Adrenal gland (tissue), 12 donors: ENCODE results near the gene TRMT61A. TPM values are rescaled to one million over a fixed set of nuclear protein-coding genes. Genes with fewer than 3 reads are reported as not detected.

ENCODE experiments used
- DNase-seq, 7 donors: peaks; one replicate each; pipeline ENCODE4 v3.0.0-alpha.2; 2019 to 2020
- H3K27ac ChIP-seq, 5 donors: fragments of 200-600 bp; sonication (generic) in 4 of 5; 1 replicate in 3 of 5; 2 replicates in 2 of 5; pipeline versions ENCODE4 v1.5.1 to v1.8.0; 2016 to 2020; ENCODE audit warnings: mild to moderate bottlenecking in 1 of 5
- H3K27me3 ChIP-seq: fragments of 200-600 bp; 2 replicates; pipeline ENCODE4 v1.8.0; 2021
- H3K36me3 ChIP-seq, 2 donors: fragments of 200-600 bp; replicated peaks in 1 of 2; 1 replicate in 1 of 2; 2 replicates in 1 of 2; pipeline versions ENCODE4 v1.5.1 to v1.8.0; 2018 to 2022
- H3K4me1 ChIP-seq, 2 donors: fragments of 200-600 bp; replicated peaks in 1 of 2; 1 replicate in 1 of 2; 2 replicates in 1 of 2; pipeline versions ENCODE4 v1.5.1 to v1.8.0; 2018 to 2021
- H3K4me3 ChIP-seq, 4 donors: fragments of 200-600 bp; sonication (generic) in 3 of 4; one replicate each; pipeline ENCODE4 v1.5.1; 2016 to 2018
- H3K9me3 ChIP-seq, 3 donors: fragments of 200-600 bp; sonication (generic) in 1 of 3; replicated peaks in 1 of 3; 1 replicate in 2 of 3; 2 replicates in 1 of 3; pipeline versions ENCODE4 v1.5.1 to v1.8.0; 2016 to 2021
- CTCF ChIP-seq, 6 experiments: fragments of 450-650 bp in 4 of 6; fragments of 200-600 bp in 2 of 6; sonication (generic) in 1 of 6; IDR thresholded peaks; 1 replicate in 5 of 6; 2 replicates in 1 of 6; pipeline versions ENCODE4 v1.5.1 to v1.8.0; 2016 to 2021; ENCODE audit warnings: antibody characterized with exemption in 6 of 6, mild to moderate bottlenecking in 2 of 6, moderate library complexity in 1 of 6
- POLR2A ChIP-seq, 2 donors: fragments of 450-650 bp; IDR thresholded peaks; one replicate each; pipeline ENCODE4 v1.6.1; 2017; ENCODE audit warnings: antibody characterized with exemption in 2 of 2, mild to moderate bottlenecking in 2 of 2, moderate library complexity in 1 of 2
- WGBS, 4 donors: extraction: QIAGEN DNeasy Blood & Tissue Kit in 2 of 4; methylation state at CpG; one replicate each; pipeline versions ENCODE4 v1.1.5 to v1.1.7; 2013 to 2017; 5-methylcytosine and 5-hydroxymethylcytosine counted together
- intact Hi-C, 2 donors: fragments of 100-400 bp; cut with DNase I; formaldehyde crosslinking; loops; one replicate each; pipeline versions ENCODE4 v1.14.1 to v1.15.0; 2022 to 2023
- polyA plus RNA-seq, 3 donors: library from polyadenylated mRNA; stranded (reverse); fragments of 200-250 nt in 2 of 3; fragments of 350-450 nt in 1 of 3; fragmentation: Illumina TruSeq in 1 of 3; extraction: RNeasy Lipid Tissue Mini Kit (QIAGEN cat#74804) in 1 of 3; gene quantifications; one replicate each; pipeline ENCODE4 v1.2.3, GENCODE V29; 2013 to 2014
- total RNA-seq, 9 donors: library from RNA; depleted of rRNA in 4 of 9; stranded (reverse); fragments of >200 nt in 4 of 9; fragments of 120-200 nt in 1 of 9; fragmentation: NEBNext Ultra II Directional in 1 of 9; extraction: Animal tissue kit (Norgen Biotek cat#: 25700) in 1 of 9; gene quantifications; one replicate each; pipeline versions ENCODE4 v1.1.0 to v1.2.4, GENCODE V29; 2013 to 2023
- donor health status: healthy with polysubstance abuse.
- donor health status: Bipolar disorder and iron deficiency.
- donor health status: DM: yes; HTN: yes; CAD: no.
- donor health status: DM: no; HTN: no; CAD: no.
- donor health status: DM: no; HTN: no; CAD: no.
- donor health status: DM: yes; HTN: yes; CAD: no.

TRMT61A gene
- total and polyA plus RNA-seq, 12 donors: 2.5 to 26.0 (median 13.5) TPM

GRCh38 chr14:103501041-103501870 is 27.7 kb upstream of the TRMT61A start:
- no peak overlapping the region for H3K27ac ChIP-seq
- peak in 4 of 7 donors; percentile 9 to 59 (median 17) for DNase-seq
- H3K4me3 ChIP-seq: no peak overlapping the region
- peaks cover 4 to 67% of the 10 kb centered on the region in 2 donors for H3K36me3 ChIP-seq
- H3K9me3 ChIP-seq: no peaks in the 10 kb centered on the region
- WGBS, 4 donors: 66 to 82% (median 75%) methylated on average over 10 to 11 of the region's 11 CpGs
- intact Hi-C loops: loop anchor here (2.0 to 5.0 kb wide), 2 partner anchors 46 kb away; no protein-coding TSS in a partner anchor
- H3K4me1 ChIP-seq: peaks cover 0 to 16% of the 10 kb centered on the region in 2 donors
- no peak for TF ChIP-seq CTCF (IDR thresholded peaks at IDR 0.05)
- TF ChIP-seq POLR2A (IDR thresholded peaks at IDR 0.05): no peak
- H3K27me3 ChIP-seq: no peaks in the 10 kb centered on the region

GRCh38 chr14:103501921-103502669 is 26.9 kb upstream of the TRMT61A start:
- intact Hi-C loops: loop anchor here (2.0 to 5.0 kb wide), 2 partner anchors 45 kb away; no protein-coding TSS in a partner anchor
- TF ChIP-seq CTCF (IDR thresholded peaks at IDR 0.05) (no peak), POLR2A (IDR thresholded peaks at IDR 0.05) (no peak)
- WGBS, 4 donors: 83 to 88% (median 85%) methylated on average over 9 of the region's 9 CpGs
- Histone ChIP-seq H3K27me3 (no peaks in the 10 kb centered on the region), H3K4me3 (no peak overlapping the region), H3K27ac (no peak overlapping the region), H3K36me3 (peaks cover 4 to 67% of the 10 kb centered on the region in 2 donors), H3K4me1 (peaks cover 0 to 14% of the 10 kb centered on the region in 2 donors), H3K9me3 (no peaks in the 10 kb centered on the region)
- DNase-seq: peak in 5 of 7 donors; percentile 0 to 48 (median 9)

- TF ChIP-seq CTCF (IDR thresholded peaks at IDR 0.05) (no peak), POLR2A (IDR thresholded peaks at IDR 0.05) (no peak)
- Histone ChIP-seq H3K4me3 (no peak overlapping the region), H3K9me3 (no peaks in the 10 kb centered on the region), H3K27me3 (no peaks in the 10 kb centered on the region), H3K4me1 (peaks cover 3 to 18% of the 10 kb centered on the region in 2 donors), H3K36me3 (peaks cover 4 to 67% of the 10 kb centered on the region in 2 donors), H3K27ac (no peak overlapping the region)
- intact Hi-C loops: loop anchor here in 1 of 2 donors (5.0 kb wide), 1 partner anchor 44 kb away; no protein-coding TSS in a partner anchor
- WGBS, 4 donors: 92 to 96% (median 94%) methylated on average over 18 of the region's 18 CpGs
- peak in 2 of 7 donors; percentile 17 to 49 for DNase-seq
Observed at GRCh38 chr14:103502877-103503276, 26.1 kb upstream of the TRMT61A start.

DNA sequence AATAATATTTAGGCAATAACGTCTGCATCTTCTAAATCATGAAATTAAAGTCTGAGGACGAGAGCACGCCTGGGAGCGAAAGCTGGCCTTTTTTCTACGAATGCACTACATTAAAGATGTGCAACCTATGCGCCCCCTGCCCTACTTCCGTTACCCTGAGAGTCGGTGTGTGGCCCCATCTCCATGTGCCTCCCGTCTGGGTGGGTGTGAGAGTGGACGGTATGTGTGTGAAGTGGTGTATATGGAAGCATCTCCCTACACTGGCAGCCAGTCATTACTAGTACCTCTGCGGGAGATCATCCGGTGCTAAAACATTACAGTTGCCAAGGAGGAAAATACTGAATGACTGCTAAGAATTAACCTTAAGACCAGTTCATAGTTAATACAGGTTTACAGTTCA is 25.7 kb upstream of the TRMT61A start:
- H3K4me1 ChIP-seq: peaks cover 5 to 18% of the 10 kb centered on the region in 2 donors
- H3K27me3 ChIP-seq: no peaks in the 10 kb centered on the region
- DNase-seq: peak in 5 of 7 donors; percentile 2 to 46 (median 10)
- no peak for TF ChIP-seq POLR2A (IDR thresholded peaks at IDR 0.05)
- no peak for TF ChIP-seq CTCF (IDR thresholded peaks at IDR 0.05)
- H3K9me3 ChIP-seq: no peaks in the 10 kb centered on the region
- peaks cover 4 to 67% of the 10 kb centered on the region in 2 donors for H3K36me3 ChIP-seq
- no peak overlapping the region for H3K27ac ChIP-seq
- 90 to 96% (median 93%) methylated on average over 12 of the region's 12 CpGs for WGBS, 4 donors
- H3K4me3 ChIP-seq: no peak overlapping the region
- intact Hi-C loops: loop anchor here in 1 of 2 donors (5.0 kb wide), 1 partner anchor 44 kb away; no protein-coding TSS in a partner anchor
